Measurements from ENCODE around the gene PCNP. TPM values are rescaled to one million over a fixed set of nuclear protein-coding genes. Genes with fewer than 3 reads are reported as not detected.

PCNP gene
- total and polyA plus RNA-seq, 9 of the 15 experiments (the other 6 are each of a cell fraction or from before 2014, with no cell fraction given): 54.3 to 170 (median 150) TPM

DNA sequence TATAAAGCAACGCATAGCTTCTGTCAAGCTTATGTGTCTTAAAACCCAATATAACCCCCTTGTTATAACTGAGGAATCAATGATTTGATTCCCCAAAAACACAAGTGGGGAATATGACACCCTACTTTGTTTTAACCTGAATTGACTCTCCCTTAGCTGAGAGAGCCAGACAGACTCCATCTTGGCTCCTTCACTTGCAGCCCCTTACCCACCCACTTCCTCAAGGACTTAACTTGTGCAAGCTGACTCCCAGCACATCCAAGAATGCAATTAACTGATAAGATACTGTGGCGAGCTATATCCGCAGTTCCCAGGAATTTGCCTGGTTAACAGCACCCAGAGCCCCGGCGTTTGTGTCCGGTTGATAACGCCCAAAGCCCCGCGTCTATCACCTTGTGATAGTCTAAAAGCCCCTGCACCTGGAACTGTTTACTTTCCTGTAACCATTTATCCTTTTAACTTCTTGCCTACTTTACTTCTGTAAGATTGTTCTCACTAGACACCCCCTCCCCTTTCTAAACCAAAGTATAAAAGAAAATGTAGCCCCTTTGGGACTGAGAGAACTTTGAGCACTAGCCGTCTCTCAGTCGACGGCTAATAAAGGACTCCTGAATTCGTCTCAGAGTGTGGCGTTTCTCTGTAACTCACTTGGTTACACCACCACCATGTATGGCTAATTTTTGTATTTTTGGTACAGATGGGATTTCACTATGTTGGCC is 67.6 kb downstream of the PCNP start (continued):
- TF ChIP-seq, protein P1, sequence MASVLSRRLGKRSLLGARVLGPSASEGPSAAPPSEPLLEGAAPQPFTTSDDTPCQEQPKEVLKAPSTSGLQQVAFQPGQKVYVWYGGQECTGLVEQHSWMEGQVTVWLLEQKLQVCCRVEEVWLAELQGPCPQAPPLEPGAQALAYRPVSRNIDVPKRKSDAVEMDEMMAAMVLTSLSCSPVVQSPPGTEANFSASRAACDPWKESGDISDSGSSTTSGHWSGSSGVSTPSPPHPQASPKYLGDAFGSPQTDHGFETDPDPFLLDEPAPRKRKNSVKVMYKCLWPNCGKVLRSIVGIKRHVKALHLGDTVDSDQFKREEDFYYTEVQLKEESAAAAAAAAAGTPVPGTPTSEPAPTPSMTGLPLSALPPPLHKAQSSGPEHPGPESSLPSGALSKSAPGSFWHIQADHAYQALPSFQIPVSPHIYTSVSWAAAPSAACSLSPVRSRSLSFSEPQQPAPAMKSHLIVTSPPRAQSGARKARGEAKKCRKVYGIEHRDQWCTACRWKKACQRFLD (CRISPR knock-in tag; IDR thresholded peaks at IDR 0.05): peak; percentile 99
- peak; percentile 97 for TF ChIP-seq CAMTA2 (CRISPR knock-in tag; conservative IDR thresholded peaks at IDR 0.05)
- TF ChIP-seq PYGO2 (tag; IDR thresholded peaks at IDR 0.05): peak; percentile 97
- TF ChIP-seq ZNF668 (CRISPR knock-in tag; IDR thresholded peaks at IDR 0.05): peak; percentile 99
- 0 out of 4 replicates have a peak, but pooled peaks of 1 of the 2 experiments have one; percentile 27 for TF ChIP-seq TRIM24 (IDR thresholded peaks at IDR 0.05)
- TF ChIP-seq, protein P2, sequence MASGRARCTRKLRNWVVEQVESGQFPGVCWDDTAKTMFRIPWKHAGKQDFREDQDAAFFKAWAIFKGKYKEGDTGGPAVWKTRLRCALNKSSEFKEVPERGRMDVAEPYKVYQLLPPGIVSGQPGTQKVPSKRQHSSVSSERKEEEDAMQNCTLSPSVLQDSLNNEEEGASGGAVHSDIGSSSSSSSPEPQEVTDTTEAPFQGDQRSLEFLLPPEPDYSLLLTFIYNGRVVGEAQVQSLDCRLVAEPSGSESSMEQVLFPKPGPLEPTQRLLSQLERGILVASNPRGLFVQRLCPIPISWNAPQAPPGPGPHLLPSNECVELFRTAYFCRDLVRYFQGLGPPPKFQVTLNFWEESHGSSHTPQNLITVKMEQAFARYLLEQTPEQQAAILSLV (tag; IDR thresholded peaks at IDR 0.05): peak; percentile 98
- peak; percentile 98 for TF ChIP-seq ZBTB17 (CRISPR knock-in tag; IDR thresholded peaks at IDR 0.05)
- TF ChIP-seq NFIC (IDR thresholded peaks at IDR 0.05): peak; percentile 31
- TF ChIP-seq, protein P3, sequence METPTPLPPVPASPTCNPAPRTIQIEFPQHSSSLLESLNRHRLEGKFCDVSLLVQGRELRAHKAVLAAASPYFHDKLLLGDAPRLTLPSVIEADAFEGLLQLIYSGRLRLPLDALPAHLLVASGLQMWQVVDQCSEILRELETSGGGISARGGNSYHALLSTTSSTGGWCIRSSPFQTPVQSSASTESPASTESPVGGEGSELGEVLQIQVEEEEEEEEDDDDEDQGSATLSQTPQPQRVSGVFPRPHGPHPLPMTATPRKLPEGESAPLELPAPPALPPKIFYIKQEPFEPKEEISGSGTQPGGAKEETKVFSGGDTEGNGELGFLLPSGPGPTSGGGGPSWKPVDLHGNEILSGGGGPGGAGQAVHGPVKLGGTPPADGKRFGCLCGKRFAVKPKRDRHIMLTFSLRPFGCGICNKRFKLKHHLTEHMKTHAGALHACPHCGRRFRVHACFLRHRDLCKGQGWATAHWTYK (CRISPR knock-in tag; IDR thresholded peaks at IDR 0.05): peak; percentile 100
- TF ChIP-seq NR2F6 (CRISPR knock-in tag; IDR thresholded peaks at IDR 0.05): peak; percentile 97
- TF ChIP-seq, protein P4, sequence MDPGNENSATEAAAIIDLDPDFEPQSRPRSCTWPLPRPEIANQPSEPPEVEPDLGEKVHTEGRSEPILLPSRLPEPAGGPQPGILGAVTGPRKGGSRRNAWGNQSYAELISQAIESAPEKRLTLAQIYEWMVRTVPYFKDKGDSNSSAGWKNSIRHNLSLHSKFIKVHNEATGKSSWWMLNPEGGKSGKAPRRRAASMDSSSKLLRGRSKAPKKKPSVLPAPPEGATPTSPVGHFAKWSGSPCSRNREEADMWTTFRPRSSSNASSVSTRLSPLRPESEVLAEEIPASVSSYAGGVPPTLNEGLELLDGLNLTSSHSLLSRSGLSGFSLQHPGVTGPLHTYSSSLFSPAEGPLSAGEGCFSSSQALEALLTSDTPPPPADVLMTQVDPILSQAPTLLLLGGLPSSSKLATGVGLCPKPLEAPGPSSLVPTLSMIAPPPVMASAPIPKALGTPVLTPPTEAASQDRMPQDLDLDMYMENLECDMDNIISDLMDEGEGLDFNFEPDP (CRISPR knock-in tag; IDR thresholded peaks at IDR 0.05): peak; percentile 98
- TF ChIP-seq, protein P5, sequence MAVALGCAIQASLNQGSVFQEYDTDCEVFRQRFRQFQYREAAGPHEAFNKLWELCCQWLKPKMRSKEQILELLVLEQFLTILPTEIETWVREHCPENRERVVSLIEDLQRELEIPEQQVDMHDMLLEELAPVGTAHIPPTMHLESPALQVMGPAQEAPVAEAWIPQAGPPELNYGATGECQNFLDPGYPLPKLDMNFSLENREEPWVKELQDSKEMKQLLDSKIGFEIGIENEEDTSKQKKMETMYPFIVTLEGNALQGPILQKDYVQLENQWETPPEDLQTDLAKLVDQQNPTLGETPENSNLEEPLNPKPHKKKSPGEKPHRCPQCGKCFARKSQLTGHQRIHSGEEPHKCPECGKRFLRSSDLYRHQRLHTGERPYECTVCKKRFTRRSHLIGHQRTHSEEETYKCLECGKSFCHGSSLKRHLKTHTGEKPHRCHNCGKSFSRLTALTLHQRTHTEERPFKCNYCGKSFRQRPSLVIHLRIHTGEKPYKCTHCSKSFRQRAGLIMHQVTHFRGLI (CRISPR knock-in tag; IDR thresholded peaks at IDR 0.05): peak; percentile 98
- peak; percentile 95 for TF ChIP-seq ZNF57 (CRISPR knock-in tag; IDR thresholded peaks at IDR 0.05)
- TF ChIP-seq PTRF (tag; IDR thresholded peaks at IDR 0.05): peak; percentile 99
- TF ChIP-seq STAT5B (CRISPR knock-in tag; IDR thresholded peaks at IDR 0.05): peak; percentile 96
- TF ChIP-seq GATAD2A (IDR thresholded peaks at IDR 0.05): peak; percentile 100
- peak; percentile 85; the same call in 1 of the 2 replicates for TF ChIP-seq GABPB2 (CRISPR knock-in tag; conservative IDR thresholded peaks at IDR 0.05)
- TF ChIP-seq ZFP30 (CRISPR knock-in tag; IDR thresholded peaks at IDR 0.05; ENCODE audit: borderline replicate concordance): peak; percentile 70
- peak; percentile 50 for TF ChIP-seq FOSL1 (tag; conservative IDR thresholded peaks at IDR 0.05)
- peak; percentile 75 for TF ChIP-seq CBFA2T2 (conservative IDR thresholded peaks at IDR 0.05)

Data from K562 (cell line).